GM13976 (cell line): ENCODE measurements around the gene TNS3.

Source experiments
- DNase-seq: peaks from one replicate; pipeline ENCODE4 v3.0.0; 2012; ENCODE audit warnings: low spot score
- CTCF ChIP-seq: IDR thresholded peaks from 2 replicates; pipeline ENCODE4 v1.5.1; 2012; ENCODE audit warnings: borderline replicate concordance, mild to moderate bottlenecking; ENCODE audit not compliant: insufficient read depth; ENCODE audit errors: extremely low read depth, missing control alignments, control extremely low read depth
- in situ Hi-C: fragments of 300-500 bp; cut with MboI; formaldehyde crosslinking; loops from one replicate; pipeline ENCODE4 v1.12.0; 2022; ENCODE audit warnings: low sequenced_read_pairs, mixed read lengths, inconsistent platforms; ENCODE audit not compliant: unreplicated experiment

The TNS3 gene

DNA sequence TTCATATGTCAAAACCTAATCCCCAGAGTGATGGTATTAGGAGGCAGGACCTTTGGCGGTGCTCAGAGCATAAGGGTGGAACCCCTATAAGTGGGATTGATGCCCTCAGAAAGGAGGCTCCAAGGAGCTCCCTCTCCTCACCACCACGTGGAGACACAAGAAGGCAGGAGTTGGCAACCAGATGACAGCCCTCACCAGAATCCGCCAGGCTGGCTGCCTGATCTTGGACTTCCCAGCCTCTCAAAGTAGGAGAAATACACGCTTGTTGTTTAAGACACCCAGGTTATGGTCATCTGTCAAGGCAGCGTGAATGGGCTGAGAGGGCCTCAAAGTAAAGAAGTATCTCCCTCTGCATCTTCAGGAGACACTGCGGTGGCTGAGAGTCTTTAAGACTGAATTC is 187.7 kb downstream of the TNS3 start:
- TF ChIP-seq CTCF: no peak
- no peak for DNase-seq

GRCh38 chr7:47393406-47393805 is 188.5 kb downstream of the TNS3 start:
- DNase-seq: no peak
- in situ Hi-C loops: no loop called here
- no peak for TF ChIP-seq CTCF

More for the DNA sequence above, 187.7 kb downstream of the TNS3 start:
- in situ Hi-C loops: no loop called here

- TF ChIP-seq CTCF: no peak
- in situ Hi-C loops: no loop called here
- DNase-seq: no peak
Measured at GRCh38 chr7:47392241-47392759, 189.6 kb downstream of the TNS3 start.

DNA sequence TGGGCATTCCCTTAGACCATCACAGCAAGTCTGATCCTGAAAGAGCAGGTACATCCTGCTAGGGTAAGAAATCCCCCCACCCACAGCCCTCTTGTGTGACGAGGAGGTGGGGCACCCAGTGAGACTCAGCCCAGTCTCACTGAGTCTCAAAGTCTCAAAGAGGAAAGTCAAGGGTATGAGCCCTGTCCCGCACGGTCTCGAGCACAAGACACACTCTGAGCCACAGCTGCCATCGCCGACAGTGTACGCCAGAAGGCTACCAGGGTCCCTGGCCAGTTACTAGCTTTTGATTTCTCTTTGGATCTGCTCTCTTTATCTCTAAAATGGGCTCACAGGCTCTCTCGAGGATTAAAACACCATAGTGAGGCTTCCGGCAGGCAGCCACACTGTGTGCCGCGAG is 190.2 kb downstream of the TNS3 start:
- in situ Hi-C loops: no loop called here
- no peak for DNase-seq
- no peak for TF ChIP-seq CTCF

- TF ChIP-seq CTCF: no peak
- in situ Hi-C loops: no loop called here
Measured at GRCh38 chr7:47390914-47391313, 191.0 kb downstream of the TNS3 start.

GRCh38 chr7:47389923-47390630 is 191.8 kb downstream of the TNS3 start:
- TF ChIP-seq CTCF: no peak
- in situ Hi-C loops: no loop called here
- DNase-seq: no peak

More at GRCh38 chr7:47390914-47391313, 191.0 kb downstream of the TNS3 start:
- DNase-seq: no peak
